Activated CD4-positive, alpha-beta memory T cell treated with anti-CD3 and anti-CD28 coated beads, Interleukin-2, amount 10 ng/mL, durations not matched to agents 7 days and 5 days (primary cell): ENCODE data around the gene GPN1. TPM values are rescaled to one million over a fixed set of nuclear protein-coding genes. Genes with fewer than 3 reads are reported as not detected.
"Not testable (repeated sequence)": the region's sequence is repeated elsewhere in the genome, so short reads cannot be mapped to it uniquely, and the experiment has no call there.

Experiments used
- CTCF ChIA-PET: fragments of 350-600 bp; sonication (Branson Sonifier 250); formaldehyde crosslinking; loops from one replicate; lab custom pipeline; 2021; ENCODE audit warnings: antibody characterized with exemption, inconsistent platforms; lab: Charles Lee
- POLR2A ChIA-PET: fragments of 350-600 bp; sonication (Branson Sonifier 250); formaldehyde crosslinking; loops from one replicate; lab custom pipeline; 2021; ENCODE audit warnings: antibody characterized with exemption; lab: Charles Lee
- DNase-seq: peaks from one replicate; pipeline ENCODE4 v3.0.0-alpha.2; 2020
- H3K27ac Mint-ChIP-seq: one replicate; pipeline ENCODE4 v1.8.0; 2021; ENCODE audit warnings: mild to moderate bottlenecking, mixed read lengths
- H3K27me3 Mint-ChIP-seq: one replicate; pipeline ENCODE4 v1.8.0; 2021; ENCODE audit warnings: mixed read lengths
- H3K36me3 Mint-ChIP-seq: one replicate; pipeline ENCODE4 v1.8.0; 2021; ENCODE audit warnings: low read depth, mixed read lengths
- H3K4me1 Mint-ChIP-seq: one replicate; pipeline ENCODE4 v1.8.0; 2021; ENCODE audit warnings: mixed read lengths
- H3K4me3 Mint-ChIP-seq: one replicate; pipeline ENCODE4 v1.8.0; 2021; ENCODE audit warnings: mild to moderate bottlenecking, mixed read lengths
- H3K9me3 Mint-ChIP-seq: one replicate; pipeline ENCODE4 v1.8.0; 2021; ENCODE audit warnings: mixed read lengths
- total RNA-seq, 2 experiments: library from RNA; stranded (reverse); gene quantifications; one replicate each; pipeline ENCODE4 v1.2.3, GENCODE V29; 2021

GPN1 gene
- total RNA-seq, 2 experiments from 2014 or later = 45.0 to 45.8 TPM

DNA sequence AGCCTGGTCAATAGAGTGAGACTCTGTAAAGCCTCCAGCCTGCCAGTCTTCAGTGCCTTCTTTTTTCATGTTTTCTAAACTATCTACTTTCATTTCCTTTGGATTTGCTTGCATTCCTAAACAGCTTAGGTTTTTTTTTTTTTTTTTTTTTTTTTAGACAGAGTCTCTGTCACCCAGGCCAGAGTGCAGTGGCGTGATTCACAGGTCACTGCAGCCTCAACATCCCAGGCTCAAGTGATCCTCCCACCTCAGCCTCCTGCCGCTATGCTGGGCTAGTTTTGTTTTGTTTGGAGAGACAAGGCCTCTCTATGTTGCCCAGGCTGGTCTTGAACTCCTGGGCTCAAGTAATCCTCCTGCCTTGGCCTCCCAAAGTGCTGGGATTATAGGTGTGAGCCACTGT, 1.4 kb downstream of the GPN1 start:
- CTCF ChIA-PET, H3K27me3 Mint-ChIP-seq, H3K9me3 Mint-ChIP-seq, DNase-seq, H3K27ac Mint-ChIP-seq, H3K4me3 Mint-ChIP-seq: not testable (repeated sequence)
- H3K36me3 Mint-ChIP-seq = peaks cover 40% of the 10 kb centered on the region
- POLR2A ChIA-PET = interaction anchor here (0.5 kb wide), 1 partner anchor 52 kb away, joined by 4 read pairs; no protein-coding TSS in a partner anchor
- peaks cover 18% of the 10 kb centered on the region for H3K4me1 Mint-ChIP-seq

DNA sequence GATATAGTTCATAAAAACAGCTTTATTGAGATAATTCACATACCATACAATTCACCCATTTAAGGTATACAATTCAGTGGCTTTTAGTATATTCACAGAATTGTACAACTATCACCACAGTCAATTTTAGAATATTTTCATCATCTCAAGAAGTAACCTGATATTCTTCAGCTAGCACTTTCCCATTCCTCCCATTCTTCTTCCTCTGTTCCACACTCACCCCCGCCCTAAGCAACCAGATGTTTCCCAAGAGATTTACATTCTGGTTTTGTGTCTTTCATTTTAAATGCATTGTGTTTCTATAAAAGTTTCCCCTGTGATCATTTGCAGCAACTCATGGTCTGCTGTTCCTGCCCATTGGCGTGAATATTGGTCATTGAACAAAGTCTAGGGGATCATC, 5.4 kb downstream of the GPN1 start:
- Mint-ChIP-seq H3K27me3 (no peaks in the 10 kb centered on the region), H3K27ac (no peak overlapping the region), H3K9me3 (no peaks in the 10 kb centered on the region), H3K4me1 (peaks cover 44% of the 10 kb centered on the region), H3K36me3 (peaks cover 65% of the 10 kb centered on the region), H3K4me3 (no peak overlapping the region)
- ChIA-PET CTCF (no interaction called here), POLR2A (no interaction called here)
- no peak for DNase-seq

- no peak for DNase-seq
- peaks cover 72% of the 10 kb centered on the region for H3K36me3 Mint-ChIP-seq
- peaks cover 38% of the 10 kb centered on the region for H3K4me1 Mint-ChIP-seq
- H3K27ac Mint-ChIP-seq = no peak overlapping the region
- ChIA-PET CTCF (no interaction called here), POLR2A (no interaction called here)
- no peaks in the 10 kb centered on the region for H3K27me3 Mint-ChIP-seq
- H3K4me3 Mint-ChIP-seq = no peak overlapping the region
- no peaks in the 10 kb centered on the region for H3K9me3 Mint-ChIP-seq
These were observed 7.9 kb downstream of the GPN1 start for GRCh38 chr2:27636766-27637165.

- CTCF ChIA-PET = interaction anchor here (0.6 to 2.0 kb wide), 4 partner anchors 9 to 46 kb away, joined by 3 to 9 read pairs (median 3); no protein-coding TSS in a partner anchor
These were observed 9.3 kb downstream of the GPN1 start for GRCh38 chr2:27638037-27638637.

GRCh38 chr2:27638709-27639108, 9.9 kb downstream of the GPN1 start:
- H3K9me3 Mint-ChIP-seq = no peaks in the 10 kb centered on the region
- peaks cover 70% of the 10 kb centered on the region for H3K36me3 Mint-ChIP-seq
- ChIA-PET CTCF (interaction anchor here (0.9 to 2.0 kb wide), 3 partner anchors 9 to 45 kb away, joined by 3 to 9 read pairs (median 3); no protein-coding TSS in a partner anchor), POLR2A (interaction anchor here (0.6 to 2.4 kb wide), 13 partner anchors 8 to 209 kb away, joined by 3 to 37 read pairs (median 4); partner anchors contain the start of genes CCDC121, GPN1, SLC4A1AP and SUPT7L)
- peaks cover 34% of the 10 kb centered on the region for H3K4me1 Mint-ChIP-seq
- peak overlapping the region; percentile 87 for H3K27ac Mint-ChIP-seq
- H3K4me3 Mint-ChIP-seq = peak overlapping the region; percentile 14
- no peak for DNase-seq
- H3K27me3 Mint-ChIP-seq = no peaks in the 10 kb centered on the region

More at GRCh38 chr2:27638037-27638637, 9.3 kb downstream of the GPN1 start:
- peaks cover 68% of the 10 kb centered on the region for H3K36me3 Mint-ChIP-seq
- H3K4me3 Mint-ChIP-seq = peak overlapping the region; percentile 14
- H3K27me3 Mint-ChIP-seq = no peaks in the 10 kb centered on the region
- no peaks in the 10 kb centered on the region for H3K9me3 Mint-ChIP-seq
- POLR2A ChIA-PET = interaction anchor here (0.9 to 2.4 kb wide), 10 partner anchors 9 to 210 kb away, joined by 3 to 37 read pairs (median 4); partner anchors contain the start of genes CCDC121, GPN1, NRBP1 and SLC4A1AP
- no peak for DNase-seq
- H3K4me1 Mint-ChIP-seq = peaks cover 34% of the 10 kb centered on the region
- peak overlapping the region; percentile 87 for H3K27ac Mint-ChIP-seq

- CTCF ChIA-PET = no interaction called here
- no peak for DNase-seq
- Mint-ChIP-seq H3K4me3 (no peak overlapping the region), H3K36me3 (peaks cover 58% of the 10 kb centered on the region), H3K27ac (no peak overlapping the region), H3K4me1 (peaks cover 29% of the 10 kb centered on the region), H3K27me3 (no peaks in the 10 kb centered on the region), H3K9me3 (no peaks in the 10 kb centered on the region)
- POLR2A ChIA-PET = no interaction called here
These were observed 11.9 kb downstream of the GPN1 start for GRCh38 chr2:27640722-27641245.

DNA sequence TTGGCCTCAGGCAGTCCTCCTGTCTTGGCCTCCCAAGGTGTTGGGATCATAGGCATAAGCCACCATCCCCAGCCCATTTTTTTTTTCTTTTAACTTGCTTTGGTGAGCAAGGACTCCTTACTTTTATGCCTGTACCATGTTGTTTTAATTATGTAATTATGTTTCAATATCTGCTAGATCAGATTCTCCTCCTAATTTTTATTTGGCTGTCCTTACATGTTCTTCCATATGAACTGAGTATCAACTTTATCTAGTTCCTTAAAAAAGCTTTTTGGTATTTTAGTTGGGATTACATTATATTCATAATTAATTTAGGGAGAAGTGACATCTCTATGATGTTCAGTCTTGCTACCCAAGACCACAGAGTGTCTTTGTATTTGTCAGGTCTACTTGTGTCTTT, 16.3 kb downstream of the GPN1 start:
- POLR2A ChIA-PET = no interaction called here
- Mint-ChIP-seq H3K27me3 (no peaks in the 10 kb centered on the region), H3K27ac (no peak overlapping the region)

DNA sequence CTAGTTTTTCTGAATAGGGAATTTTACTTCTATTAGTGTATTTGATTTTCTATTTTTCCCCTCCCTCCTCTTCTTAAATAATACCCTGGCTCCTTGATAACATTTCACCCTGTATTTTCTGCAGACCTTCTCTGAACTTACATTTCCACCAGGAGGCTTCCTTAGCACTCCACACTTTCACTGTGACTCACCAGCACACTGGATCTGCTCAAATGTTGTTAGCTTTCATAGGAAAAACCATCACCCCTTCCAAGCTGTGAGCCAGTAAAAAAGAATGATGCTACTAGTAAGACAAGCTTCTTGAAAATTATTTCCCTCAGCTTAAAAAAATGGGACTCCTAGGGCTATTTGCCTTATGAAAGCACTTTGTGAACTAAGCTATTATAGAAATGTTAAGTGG, 18.4 kb downstream of the GPN1 start:
- Mint-ChIP-seq H3K9me3 (no peaks in the 10 kb centered on the region), H3K4me1 (no peaks in the 10 kb centered on the region), H3K4me3 (no peak overlapping the region), H3K27me3 (no peaks in the 10 kb centered on the region), H3K36me3 (peaks cover 49% of the 10 kb centered on the region), H3K27ac (no peak overlapping the region)
- DNase-seq = no peak
- CTCF ChIA-PET = interaction anchor here (0.6 to 2.2 kb wide), 2 partner anchors 36 to 155 kb away, joined by 3 to 7 read pairs; no protein-coding TSS in a partner anchor
- POLR2A ChIA-PET = interaction anchor here (1.1 to 1.2 kb wide), 3 partner anchors 9 to 62 kb away, joined by 3 to 6 read pairs (median 5); partner anchors contain the start of genes SLC4A1AP and SUPT7L

More for the DNA sequence above, 16.3 kb downstream of the GPN1 start:
- Mint-ChIP-seq H3K36me3 (peaks cover 54% of the 10 kb centered on the region), H3K9me3 (no peaks in the 10 kb centered on the region), H3K4me1 (no peaks in the 10 kb centered on the region), H3K4me3 (no peak overlapping the region)
- DNase-seq = no peak
- CTCF ChIA-PET = no interaction called here

DNA sequence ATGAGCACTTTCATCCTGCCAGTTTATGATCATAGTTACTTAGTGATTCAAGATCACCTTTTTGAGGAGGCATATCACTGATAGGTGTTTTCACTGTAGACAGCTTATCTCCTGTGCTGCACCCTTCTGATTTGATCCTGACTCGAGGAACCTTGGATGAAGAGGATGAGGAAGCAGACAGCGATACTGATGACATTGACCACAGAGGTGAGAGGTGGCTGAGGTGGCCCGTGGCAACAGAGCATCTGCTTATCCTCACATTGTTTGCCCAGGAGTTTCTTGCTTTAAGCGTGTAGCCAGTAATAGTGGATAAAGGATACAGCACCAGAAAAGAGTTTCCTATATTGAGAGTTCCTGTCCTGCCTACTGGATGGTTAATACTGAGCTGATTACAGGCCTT, 18.9 kb downstream of the GPN1 start:
- no peaks in the 10 kb centered on the region for H3K9me3 Mint-ChIP-seq
- H3K4me3 Mint-ChIP-seq = no peak overlapping the region
- H3K4me1 Mint-ChIP-seq = peaks cover 4% of the 10 kb centered on the region
- peaks cover 51% of the 10 kb centered on the region for H3K36me3 Mint-ChIP-seq
- no peaks in the 10 kb centered on the region for H3K27me3 Mint-ChIP-seq
- DNase-seq = no peak
- POLR2A ChIA-PET = interaction anchor here (0.7 to 2.5 kb wide), 3 partner anchors 9 to 62 kb away, joined by 3 to 7 read pairs (median 4); no protein-coding TSS in a partner anchor
- no peak overlapping the region for H3K27ac Mint-ChIP-seq
- CTCF ChIA-PET = interaction anchor here (1.0 to 2.2 kb wide), 2 partner anchors 10 to 36 kb away, joined by 4 to 7 read pairs; no protein-coding TSS in a partner anchor

DNA sequence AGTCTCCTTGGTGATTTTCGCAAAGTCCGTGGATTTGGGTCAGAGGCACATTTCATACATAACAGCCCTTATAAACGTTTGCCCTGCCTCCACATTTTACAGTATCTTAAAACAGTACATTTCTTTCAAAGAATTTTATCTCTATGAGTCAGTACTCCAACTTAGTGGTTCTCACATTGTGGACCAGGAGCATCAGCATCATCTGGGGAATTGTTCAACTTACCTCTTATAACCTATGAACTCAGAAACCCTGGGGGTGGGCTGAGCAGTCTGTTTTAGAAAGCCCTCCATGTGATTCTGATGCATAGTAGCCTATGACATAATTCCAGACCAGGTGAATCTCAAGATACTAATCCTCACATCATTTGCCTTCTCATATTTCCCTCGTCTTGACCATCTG, 22.2 kb downstream of the GPN1 start:
- peaks cover 72% of the 10 kb centered on the region for H3K36me3 Mint-ChIP-seq

GRCh38 chr2:27652341-27652740, 23.5 kb downstream of the GPN1 start:
- peaks cover 76% of the 10 kb centered on the region for H3K36me3 Mint-ChIP-seq
- no peak for DNase-seq
- H3K9me3 Mint-ChIP-seq = no peaks in the 10 kb centered on the region
- CTCF ChIA-PET = interaction anchor here (1.1 kb wide), 1 partner anchor 31 kb away, joined by 3 read pairs; no protein-coding TSS in a partner anchor
- no peak overlapping the region for H3K27ac Mint-ChIP-seq
- no peak overlapping the region for H3K4me3 Mint-ChIP-seq
- peaks cover 18% of the 10 kb centered on the region for H3K4me1 Mint-ChIP-seq
- no peaks in the 10 kb centered on the region for H3K27me3 Mint-ChIP-seq
- POLR2A ChIA-PET = interaction anchor here (0.7 to 1.1 kb wide), 2 partner anchors 11 to 13 kb away, joined by 3 read pairs; partner anchors contain the start of genes SLC4A1AP and SUPT7L

More for the DNA sequence above, 22.2 kb downstream of the GPN1 start:
- no peak for DNase-seq
- POLR2A ChIA-PET = no interaction called here
- H3K27ac Mint-ChIP-seq = no peak overlapping the region
- no peak overlapping the region for H3K4me3 Mint-ChIP-seq
- CTCF ChIA-PET = interaction anchor here (0.6 to 1.1 kb wide), 2 partner anchors 31 to 32 kb away, joined by 3 to 5 read pairs; no protein-coding TSS in a partner anchor
- no peaks in the 10 kb centered on the region for H3K27me3 Mint-ChIP-seq
- H3K9me3 Mint-ChIP-seq = no peaks in the 10 kb centered on the region
- peaks cover 18% of the 10 kb centered on the region for H3K4me1 Mint-ChIP-seq

GRCh38 chr2:27652790-27653189, 23.9 kb downstream of the GPN1 start:
- no peaks in the 10 kb centered on the region for H3K27me3 Mint-ChIP-seq
- DNase-seq = no peak
- no peak overlapping the region for H3K4me3 Mint-ChIP-seq
- peaks cover 18% of the 10 kb centered on the region for H3K4me1 Mint-ChIP-seq
- H3K36me3 Mint-ChIP-seq = peaks cover 74% of the 10 kb centered on the region
- POLR2A ChIA-PET = interaction anchor here (0.7 to 1.1 kb wide), 2 partner anchors 11 to 14 kb away, joined by 3 read pairs; partner anchors contain the start of genes SLC4A1AP and SUPT7L
- no peaks in the 10 kb centered on the region for H3K9me3 Mint-ChIP-seq
- H3K27ac Mint-ChIP-seq = no peak overlapping the region
- CTCF ChIA-PET = interaction anchor here (1.1 kb wide), 1 partner anchor 30 kb away, joined by 3 read pairs; no protein-coding TSS in a partner anchor

DNA sequence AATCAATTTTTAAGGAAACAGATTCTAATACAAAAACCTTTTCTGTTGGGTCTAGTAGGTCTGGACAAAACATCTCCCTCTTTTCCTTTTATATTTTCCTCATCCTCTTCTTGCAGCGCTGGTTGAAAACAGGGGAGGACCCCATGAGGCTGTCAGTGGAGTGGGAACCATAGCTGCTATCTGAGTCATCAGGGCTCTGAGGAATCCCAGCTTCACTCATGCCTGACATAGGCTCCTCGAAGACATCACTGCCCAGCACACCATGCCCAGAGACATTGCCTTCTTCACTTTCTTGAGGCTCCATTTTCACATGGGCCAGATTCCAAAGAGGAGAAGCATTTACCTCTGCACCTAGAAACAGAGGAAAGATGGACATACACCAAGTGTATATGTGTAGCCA, 24.5 kb downstream of the GPN1 start:
- no peaks in the 10 kb centered on the region for H3K27me3 Mint-ChIP-seq
- H3K36me3 Mint-ChIP-seq = peaks cover 69% of the 10 kb centered on the region
- no peaks in the 10 kb centered on the region for H3K9me3 Mint-ChIP-seq
- DNase-seq = no peak
- H3K4me3 Mint-ChIP-seq = no peak overlapping the region
- POLR2A ChIA-PET = interaction anchor here (1.1 kb wide), 1 partner anchor 15 kb away, joined by 3 read pairs; no protein-coding TSS in a partner anchor
- CTCF ChIA-PET = no interaction called here
- H3K27ac Mint-ChIP-seq = peak overlapping the region; percentile 22
- H3K4me1 Mint-ChIP-seq = peaks cover 18% of the 10 kb centered on the region
